Measurements from ENCODE around the gene SORCS2.

SORCS2 gene

GRCh38 chr4:7708238-7708637, 515.9 kb downstream of the SORCS2 start:
- DNase-seq: no peak

GRCh38 chr4:7708981-7709380, 516.6 kb downstream of the SORCS2 start:
- DNase-seq: no peak

GRCh38 chr4:7709431-7709830, 517.1 kb downstream of the SORCS2 start:
- no peak for DNase-seq

- no peak for DNase-seq
Measured at GRCh38 chr4:7710126-7710525, 517.8 kb downstream of the SORCS2 start.

- DNase-seq: no peak
Measured at GRCh38 chr4:7710576-7711306, 518.4 kb downstream of the SORCS2 start.

GRCh38 chr4:7711307-7711963, 519.1 kb downstream of the SORCS2 start:
- DNase-seq: no peak

GRCh38 chr4:7712021-7712671, 519.8 kb downstream of the SORCS2 start:
- no peak for DNase-seq

- DNase-seq: no peak
Measured at GRCh38 chr4:7713757-7714156, 521.4 kb downstream of the SORCS2 start.

- no peak for DNase-seq
Measured at GRCh38 chr4:7714176-7714575, 521.8 kb downstream of the SORCS2 start.

- DNase-seq: no peak
Measured at GRCh38 chr4:7714738-7715137, 522.4 kb downstream of the SORCS2 start.

- no peak for DNase-seq
Measured at GRCh38 chr4:7715271-7716009, 523.1 kb downstream of the SORCS2 start.

GRCh38 chr4:7716010-7716721, 523.8 kb downstream of the SORCS2 start:
- no peak for DNase-seq

- DNase-seq: no peak
Measured at GRCh38 chr4:7717161-7717560, 524.8 kb downstream of the SORCS2 start.

GRCh38 chr4:7717946-7718490, 525.7 kb downstream of the SORCS2 start:
- no peak for DNase-seq

GRCh38 chr4:7719354-7720174, 527.2 kb downstream of the SORCS2 start:
- peak; percentile 31 to 58 (median 46) for DNase-seq

GRCh38 chr4:7721984-7722551, 529.7 kb downstream of the SORCS2 start:
- no peak for DNase-seq

GRCh38 chr4:7722766-7723387, 530.5 kb downstream of the SORCS2 start:
- no peak for DNase-seq

- no peak for DNase-seq
Measured at GRCh38 chr4:7723625-7724024, 531.3 kb downstream of the SORCS2 start.

- DNase-seq: no peak
Measured at GRCh38 chr4:7725951-7726350, 533.6 kb downstream of the SORCS2 start.

GRCh38 chr4:7726665-7727413, 534.5 kb downstream of the SORCS2 start:
- DNase-seq: no peak

All from activated naive CD4-positive, alpha-beta T cell (primary cell).